Subcutaneous adipose tissue (tissue), 4 donors: ENCODE results near the gene NLRC3. TPM values are rescaled to one million over a fixed set of nuclear protein-coding genes. Genes with fewer than 3 reads are reported as not detected.

Experiments
- total RNA-seq, 4 donors: library from RNA; depleted of rRNA; stranded (reverse); fragments of >200 nt; gene quantifications; one replicate each; pipeline ENCODE4 v1.1.0, GENCODE V29; 2016
- TF ChIP-seq, protein P1 (sequence below): fragments of 450-650 bp; IDR thresholded peaks from one replicate; pipeline ENCODE4 v1.5.1; 2016; ENCODE audit warnings: low read depth, mild to moderate bottlenecking, control low read depth, antibody characterized with exemption, moderate library complexity

The NLRC3 gene
- total RNA-seq, 4 donors from 2014 or later, result 0.49 to 1.5 (median 1.0) TPM

DNA sequence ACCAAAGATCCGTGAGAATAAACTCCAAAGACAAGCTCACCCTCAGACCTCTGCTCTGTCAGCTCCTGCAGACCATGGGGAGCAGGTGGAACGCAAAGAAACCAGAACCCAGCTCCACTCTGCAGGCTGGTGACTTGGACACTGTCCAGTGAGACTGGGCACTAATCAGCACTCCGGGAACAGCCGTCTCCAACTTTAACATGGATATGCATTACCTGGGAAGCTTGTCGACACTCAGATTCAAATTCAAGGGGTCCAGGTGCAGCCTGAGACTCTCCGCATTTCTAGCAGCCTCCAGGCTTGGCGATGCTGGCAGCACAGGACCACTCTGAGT, 25.1 kb upstream of the NLRC3 start:
- TF ChIP-seq, protein P1, sequence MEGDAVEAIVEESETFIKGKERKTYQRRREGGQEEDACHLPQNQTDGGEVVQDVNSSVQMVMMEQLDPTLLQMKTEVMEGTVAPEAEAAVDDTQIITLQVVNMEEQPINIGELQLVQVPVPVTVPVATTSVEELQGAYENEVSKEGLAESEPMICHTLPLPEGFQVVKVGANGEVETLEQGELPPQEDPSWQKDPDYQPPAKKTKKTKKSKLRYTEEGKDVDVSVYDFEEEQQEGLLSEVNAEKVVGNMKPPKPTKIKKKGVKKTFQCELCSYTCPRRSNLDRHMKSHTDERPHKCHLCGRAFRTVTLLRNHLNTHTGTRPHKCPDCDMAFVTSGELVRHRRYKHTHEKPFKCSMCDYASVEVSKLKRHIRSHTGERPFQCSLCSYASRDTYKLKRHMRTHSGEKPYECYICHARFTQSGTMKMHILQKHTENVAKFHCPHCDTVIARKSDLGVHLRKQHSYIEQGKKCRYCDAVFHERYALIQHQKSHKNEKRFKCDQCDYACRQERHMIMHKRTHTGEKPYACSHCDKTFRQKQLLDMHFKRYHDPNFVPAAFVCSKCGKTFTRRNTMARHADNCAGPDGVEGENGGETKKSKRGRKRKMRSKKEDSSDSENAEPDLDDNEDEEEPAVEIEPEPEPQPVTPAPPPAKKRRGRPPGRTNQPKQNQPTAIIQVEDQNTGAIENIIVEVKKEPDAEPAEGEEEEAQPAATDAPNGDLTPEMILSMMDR, result no peak

DNA sequence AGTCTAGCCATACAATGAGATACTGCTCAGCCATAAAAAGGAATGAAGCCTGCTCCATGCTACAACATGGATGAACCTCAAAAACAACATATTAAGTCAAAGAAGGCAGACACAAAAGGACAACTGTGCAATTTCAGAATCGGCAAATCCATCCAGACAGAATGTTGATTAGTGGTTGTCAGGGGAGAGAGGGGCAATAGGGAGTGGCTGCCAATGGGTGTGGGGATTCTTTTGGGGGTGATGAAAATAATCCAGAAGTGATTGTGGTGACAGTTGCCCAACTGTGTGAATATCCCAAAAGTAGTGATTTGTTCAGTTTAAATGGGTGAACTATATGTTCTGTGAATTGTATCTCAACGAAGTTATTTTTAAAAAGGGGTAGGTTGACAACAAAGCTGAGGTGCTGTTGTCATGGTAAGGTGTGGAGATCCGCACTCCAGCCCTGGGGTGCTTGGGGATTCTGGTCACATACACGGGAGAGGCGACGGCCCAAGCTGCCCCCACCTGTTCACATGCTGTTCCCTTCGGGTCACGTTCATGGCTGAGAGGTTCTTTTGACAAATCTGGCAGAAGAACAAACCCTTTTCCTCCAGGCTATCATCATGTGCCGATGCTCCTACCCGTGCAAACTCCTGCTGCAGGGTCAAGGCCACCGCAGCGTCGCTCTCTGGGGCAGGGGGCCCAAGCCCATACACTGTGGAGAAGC, 24.6 kb upstream of the NLRC3 start:
- TF ChIP-seq, protein P1, result no peak

DNA sequence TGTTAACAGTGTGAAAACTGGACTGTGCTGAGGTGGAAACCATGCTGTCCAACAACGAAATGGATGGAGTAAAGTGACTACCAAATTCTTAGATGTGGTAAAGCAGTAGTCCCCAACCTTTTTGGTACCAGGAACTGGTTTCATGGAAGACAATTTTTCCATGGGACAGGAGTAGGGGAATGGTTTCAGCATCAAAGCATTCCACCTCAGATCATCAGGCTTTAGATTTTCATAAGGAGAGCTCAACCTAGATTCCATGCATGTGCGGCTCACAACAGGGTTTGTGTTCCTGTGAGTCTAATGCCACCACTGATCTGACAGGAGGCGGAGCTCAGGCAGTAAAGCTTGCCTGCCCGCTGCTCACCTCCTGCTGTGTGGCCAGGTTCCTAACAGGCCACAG, 22.7 kb upstream of the NLRC3 start:
- TF ChIP-seq, protein P1, result no peak

DNA sequence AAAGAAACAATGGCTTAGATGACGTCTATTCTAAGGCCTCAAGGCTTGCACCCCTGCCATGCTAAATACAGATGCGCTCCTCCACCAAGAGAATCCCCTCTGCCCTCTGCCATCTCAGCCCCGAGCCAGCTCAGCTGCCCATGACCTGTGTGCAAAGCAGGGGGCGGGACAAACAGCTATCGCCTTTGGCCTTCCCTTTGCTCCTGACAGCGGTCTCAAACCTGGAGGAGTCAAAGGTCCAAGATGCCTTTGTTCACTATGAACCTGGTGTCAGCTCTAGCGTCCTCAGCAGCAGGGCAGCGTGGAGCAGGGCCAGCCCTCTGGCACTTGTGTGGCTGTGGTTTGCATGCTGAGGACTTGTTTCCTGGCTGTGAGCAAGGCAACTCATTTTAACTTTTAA, 21.9 kb upstream of the NLRC3 start:
- TF ChIP-seq, protein P1, result no peak

DNA sequence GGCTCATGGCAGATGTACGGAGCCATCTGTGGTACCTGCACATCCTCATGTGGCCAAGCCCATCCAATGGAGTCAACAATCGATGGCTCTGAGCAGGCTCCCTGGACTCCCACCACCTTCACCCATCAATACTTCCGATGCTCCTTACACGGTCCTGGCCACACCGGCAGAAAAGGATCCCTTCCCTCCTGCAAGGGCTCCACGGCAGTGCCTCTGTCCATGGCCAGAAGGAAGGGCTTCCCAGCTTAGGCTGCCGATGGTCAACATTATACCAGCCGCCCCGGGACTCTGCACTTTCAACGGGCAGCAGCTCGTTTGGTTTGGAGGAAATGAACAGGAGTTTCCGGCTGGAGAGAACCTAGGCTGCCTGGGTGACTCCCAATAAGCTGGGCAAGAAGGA, 21.0 kb upstream of the NLRC3 start:
- TF ChIP-seq, protein P1, result no peak

DNA sequence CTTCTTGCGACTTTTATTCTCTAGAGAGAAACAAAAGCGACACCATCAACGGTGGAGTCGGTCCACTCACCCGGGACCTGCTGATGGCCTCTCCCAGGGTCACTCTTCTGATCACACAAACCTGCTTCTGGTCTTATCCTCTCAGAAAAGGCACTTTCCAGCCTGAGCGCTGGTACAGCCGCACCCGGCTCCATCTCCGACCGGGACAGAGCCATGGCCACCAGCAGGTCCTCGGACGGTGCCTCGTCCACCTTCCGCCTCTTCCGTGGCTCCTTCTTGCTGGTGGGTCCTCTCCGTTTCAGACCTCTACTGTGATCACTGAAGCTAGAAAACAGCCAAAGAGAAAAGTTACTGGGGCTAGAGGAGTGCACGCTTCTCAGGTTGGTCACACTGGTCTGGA, 20.5 kb upstream of the NLRC3 start:
- TF ChIP-seq, protein P1, result no peak

DNA sequence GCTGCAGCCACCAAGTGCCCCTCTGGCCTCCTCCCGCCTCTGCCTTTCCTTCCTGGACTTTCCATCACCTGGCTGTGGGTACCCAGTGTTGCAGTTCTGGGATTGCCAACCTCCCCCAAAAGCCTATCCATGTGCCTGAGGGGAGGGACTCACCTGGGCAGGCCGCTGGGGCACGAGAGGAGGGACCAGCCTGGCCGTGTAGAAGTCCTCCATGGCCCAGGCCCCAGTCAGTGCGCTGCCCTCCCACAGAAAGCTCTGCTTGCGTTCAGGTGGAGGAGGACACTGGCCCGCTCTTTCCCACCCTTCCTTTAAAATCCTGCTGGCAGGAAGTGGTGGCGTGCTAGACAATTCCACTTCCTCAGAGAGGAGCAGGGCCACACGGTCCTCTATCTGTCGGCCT, 20.0 kb upstream of the NLRC3 start:
- TF ChIP-seq, protein P1, result no peak
